ENCODE results near the gene ARPIN. TPM values are rescaled to one million over a fixed set of nuclear protein-coding genes. Genes with fewer than 3 reads are reported as not detected.
"Not testable (repeated sequence)": the region's sequence is repeated elsewhere in the genome, so short reads cannot be mapped to it uniquely, and the experiment has no call there.

Gene ARPIN
- total and polyA plus RNA-seq, 7 experiments from 2014 or later = 0.08 to 1.1 (median 0.31) TPM; not detected in 3

GRCh38 chr15:89946681-89947299, 34.0 kb upstream of the ARPIN start:
- H3K27ac Mint-ChIP-seq = no peak overlapping the region
- ChIA-PET POLR2A (interaction anchor here (0.7 kb wide), 1 partner anchor 48 kb away, joined by 3 read pairs; no protein-coding TSS in a partner anchor), CTCF (interaction anchor here (0.6 kb wide), 1 partner anchor 24 kb away, joined by 3 read pairs; no protein-coding TSS in a partner anchor)
- peaks cover 0 to 4% (median 0%) of the 10 kb centered on the region in 7 donors for H3K4me1 Mint-ChIP-seq
- ATAC-seq (no peak), DNase-seq (no peak)
- no peak overlapping the region for H3K27ac ChIP-seq (ENCODE audit: low read depth, low read length)
- peaks cover 0 to 6% (median 0%) of the 10 kb centered on the region in 5 donors for H3K27me3 Mint-ChIP-seq
- intact Hi-C loops (cut with micrococcal nuclease) = no loop called here
- H3K4me3 Mint-ChIP-seq = no peak overlapping the region
- no peaks in the 10 kb centered on the region for H3K36me3 Mint-ChIP-seq
- H3K4me3 ChIP-seq (ENCODE audit: low read length) = no peak overlapping the region
- H3K4me1 ChIP-seq (ENCODE audit: control insufficient read depth in 2 of 2, insufficient read depth in 2 of 2, low read length in 2 of 2) = no peaks in the 10 kb centered on the region
- peaks cover 0 to 1% (median 0%) of the 10 kb centered on the region in 11 donors for H3K9me3 Mint-ChIP-seq
- H3K36me3 ChIP-seq (ENCODE audit: control insufficient read depth in 2 of 3, insufficient read depth in 3 of 3, low read length in 3 of 3) = no peaks in the 10 kb centered on the region
- no peaks in the 10 kb centered on the region for H3K9me3 ChIP-seq (ENCODE audit: control insufficient read depth in 2 of 3, low read length in 3 of 3)
- no peaks in the 10 kb centered on the region for H3K27me3 ChIP-seq (ENCODE audit: control insufficient read depth in 2 of 2, insufficient read depth in 2 of 2, low read length in 2 of 2)

- H3K4me3 ChIP-seq (ENCODE audit: low read length); H3K36me3 ChIP-seq (ENCODE audit: control insufficient read depth in 2 of 3, insufficient read depth in 3 of 3, low read length in 3 of 3); intact Hi-C loops (cut with micrococcal nuclease); H3K27ac Mint-ChIP-seq; H3K27ac ChIP-seq (ENCODE audit: low read depth, low read length); H3K36me3 Mint-ChIP-seq; H3K9me3 Mint-ChIP-seq; ATAC-seq; POLR2A ChIA-PET; H3K4me3 Mint-ChIP-seq; DNase-seq; H3K4me1 Mint-ChIP-seq; H3K27me3 ChIP-seq (ENCODE audit: control insufficient read depth in 2 of 2, insufficient read depth in 2 of 2, low read length in 2 of 2); H3K4me1 ChIP-seq (ENCODE audit: control insufficient read depth in 2 of 2, insufficient read depth in 2 of 2, low read length in 2 of 2); H3K9me3 ChIP-seq (ENCODE audit: control insufficient read depth in 2 of 3, low read length in 3 of 3); CTCF ChIA-PET: not testable (repeated sequence)
- peaks cover 0 to 14% (median 0%) of the 10 kb centered on the region in 5 donors for H3K27me3 Mint-ChIP-seq
Observed at GRCh38 chr15:89943721-89944120, 31.0 kb upstream of the ARPIN start.

- Mint-ChIP-seq H3K36me3 (no peaks in the 10 kb centered on the region), H3K4me3 (no peak overlapping the region), H3K4me1 (peaks cover 14 to 29% (median 17%) of the 10 kb centered on the region in 7 donors), H3K27ac (no peak overlapping the region), H3K27me3 (peaks cover 0 to 19% (median 0%) of the 10 kb centered on the region in 5 donors), H3K9me3 (peaks cover 0 to 1% (median 0%) of the 10 kb centered on the region in 11 donors)
- intact Hi-C loops (cut with micrococcal nuclease) = loop anchor here in 1 of 2 donors (5.0 kb wide), 1 partner anchor 62 kb away; the partner anchor contains the start of gene ZNF710
- Histone ChIP-seq H3K9me3 (ENCODE audit: control insufficient read depth in 2 of 3, low read length in 3 of 3) (no peaks in the 10 kb centered on the region), H3K4me1 (ENCODE audit: control insufficient read depth in 2 of 2, insufficient read depth in 2 of 2, low read length in 2 of 2) (peaks cover 6 to 11% of the 10 kb centered on the region in 2 donors), H3K36me3 (ENCODE audit: control insufficient read depth in 2 of 3, insufficient read depth in 3 of 3, low read length in 3 of 3) (no peaks in the 10 kb centered on the region), H3K4me3 (ENCODE audit: low read length) (no peak overlapping the region), H3K27ac (ENCODE audit: low read depth, low read length) (no peak overlapping the region), H3K27me3 (ENCODE audit: control insufficient read depth in 2 of 2, insufficient read depth in 2 of 2, low read length in 2 of 2) (no peaks in the 10 kb centered on the region)
- DNase-seq = no peak
- ATAC-seq = no peak
- ChIA-PET POLR2A (interaction anchor here (0.7 to 1.2 kb wide), 2 partner anchors 19 to 912 kb away, joined by 3 read pairs; no protein-coding TSS in a partner anchor), CTCF (no interaction called here)
Observed at GRCh38 chr15:89939910-89940309, 27.2 kb upstream of the ARPIN start.

- DNase-seq; H3K9me3 ChIP-seq (ENCODE audit: control insufficient read depth in 2 of 3, low read length in 3 of 3); H3K36me3 ChIP-seq (ENCODE audit: control insufficient read depth in 2 of 3, insufficient read depth in 3 of 3, low read length in 3 of 3); ATAC-seq; H3K4me3 Mint-ChIP-seq; H3K36me3 Mint-ChIP-seq; CTCF ChIA-PET; H3K27ac ChIP-seq (ENCODE audit: low read depth, low read length); H3K27ac Mint-ChIP-seq; H3K27me3 ChIP-seq (ENCODE audit: control insufficient read depth in 2 of 2, insufficient read depth in 2 of 2, low read length in 2 of 2); H3K9me3 Mint-ChIP-seq; H3K4me3 ChIP-seq (ENCODE audit: low read length): not testable (repeated sequence)
- POLR2A ChIA-PET = interaction anchor here (0.7 to 1.2 kb wide), 2 partner anchors 19 to 912 kb away, joined by 3 read pairs; no protein-coding TSS in a partner anchor
- peaks cover 6 to 11% of the 10 kb centered on the region in 2 donors for H3K4me1 ChIP-seq (ENCODE audit: control insufficient read depth in 2 of 2, insufficient read depth in 2 of 2, low read length in 2 of 2)
- intact Hi-C loops (cut with micrococcal nuclease) = loop anchor here in 1 of 2 donors (5.0 kb wide), 1 partner anchor 63 kb away; the partner anchor contains the start of gene ZNF710
- Mint-ChIP-seq H3K27me3 (peaks cover 0 to 19% (median 0%) of the 10 kb centered on the region in 5 donors), H3K4me1 (peaks cover 14 to 29% (median 17%) of the 10 kb centered on the region in 7 donors)
Observed at GRCh38 chr15:89939377-89939776, 26.6 kb upstream of the ARPIN start.

GRCh38 chr15:89937365-89938350, 24.9 kb upstream of the ARPIN start:
- POLR2A ChIA-PET = interaction anchor here (0.6 to 0.8 kb wide), 3 partner anchors 62 to 1168 kb away, joined by 3 to 5 read pairs (median 3); no protein-coding TSS in a partner anchor
- ATAC-seq (no peak), DNase-seq (no peak)
- no peaks in the 10 kb centered on the region for H3K36me3 ChIP-seq (ENCODE audit: control insufficient read depth in 2 of 3, insufficient read depth in 3 of 3, low read length in 3 of 3)
- intact Hi-C loops (cut with micrococcal nuclease) = loop anchor here in 1 of 2 donors (5.0 kb wide), 1 partner anchor 65 kb away; the partner anchor contains the start of gene ZNF710
- Mint-ChIP-seq H3K27ac (peak overlapping the region in 1 of 9 donors; percentile 6), H3K36me3 (no peaks in the 10 kb centered on the region), H3K27me3 (peaks cover 0 to 21% (median 0%) of the 10 kb centered on the region in 5 donors), H3K9me3 (no peaks in the 10 kb centered on the region), H3K4me1 (peaks cover 14 to 29% (median 17%) of the 10 kb centered on the region in 7 donors), H3K4me3 (peak overlapping the region in 1 of 10 donors; percentile 59)
- CTCF ChIA-PET = interaction anchor here (0.7 to 0.9 kb wide), 2 partner anchors 57 to 134 kb away, joined by 3 to 4 read pairs; no protein-coding TSS in a partner anchor
- H3K4me3 ChIP-seq (ENCODE audit: low read length) = no peak overlapping the region
- H3K9me3 ChIP-seq (ENCODE audit: control insufficient read depth in 2 of 3, low read length in 3 of 3) = no peaks in the 10 kb centered on the region
- H3K27me3 ChIP-seq (ENCODE audit: control insufficient read depth in 2 of 2, insufficient read depth in 2 of 2, low read length in 2 of 2) = no peaks in the 10 kb centered on the region
- no peak overlapping the region for H3K27ac ChIP-seq (ENCODE audit: low read depth, low read length)
- H3K4me1 ChIP-seq (ENCODE audit: control insufficient read depth in 2 of 2, insufficient read depth in 2 of 2, low read length in 2 of 2) = peaks cover 6 to 11% of the 10 kb centered on the region in 2 donors

GRCh38 chr15:89936786-89937265, 24.1 kb upstream of the ARPIN start:
- H3K36me3 Mint-ChIP-seq = no peaks in the 10 kb centered on the region
- Histone ChIP-seq H3K27ac (ENCODE audit: low read depth, low read length) (no peak overlapping the region), H3K27me3 (ENCODE audit: control insufficient read depth in 2 of 2, insufficient read depth in 2 of 2, low read length in 2 of 2) (no peaks in the 10 kb centered on the region), H3K9me3 (ENCODE audit: control insufficient read depth in 2 of 3, low read length in 3 of 3) (no peaks in the 10 kb centered on the region), H3K36me3 (ENCODE audit: control insufficient read depth in 2 of 3, insufficient read depth in 3 of 3, low read length in 3 of 3) (no peaks in the 10 kb centered on the region), H3K4me1 (ENCODE audit: control insufficient read depth in 2 of 2, insufficient read depth in 2 of 2, low read length in 2 of 2) (peaks cover 6 to 11% of the 10 kb centered on the region in 2 donors), H3K4me3 (ENCODE audit: low read length) (no peak overlapping the region)
- DNase-seq (no peak), ATAC-seq (peak; percentile 21)
- CTCF ChIA-PET = interaction anchor here (0.6 to 0.9 kb wide), 3 partner anchors 135 to 562 kb away, joined by 3 to 5 read pairs (median 4); no protein-coding TSS in a partner anchor
- POLR2A ChIA-PET = interaction anchor here (0.8 kb wide), 1 partner anchor 1168 kb away, joined by 3 read pairs; no protein-coding TSS in a partner anchor
- intact Hi-C loops (cut with micrococcal nuclease) = loop anchor here in 1 of 2 donors (5.0 kb wide), 1 partner anchor 65 kb away; the partner anchor contains the start of gene ZNF710
- peaks cover 14 to 29% (median 17%) of the 10 kb centered on the region in 7 donors for H3K4me1 Mint-ChIP-seq
- peaks cover 0 to 30% (median 0%) of the 10 kb centered on the region in 5 donors for H3K27me3 Mint-ChIP-seq
- H3K9me3 Mint-ChIP-seq = no peaks in the 10 kb centered on the region
- H3K27ac Mint-ChIP-seq = peak overlapping the region in 1 of 9 donors; percentile 29
- H3K4me3 Mint-ChIP-seq = peak overlapping the region in 1 of 10 donors; percentile 4
